Stimulated activated CD8-positive, alpha-beta memory T cell treated with anti-CD3 and anti-CD28 coated beads, Interleukin-2, amount 100 ng/mL, for 48 hours (primary cell): ENCODE data around the gene FRYL.
"Not testable (repeated sequence)": the region's sequence is repeated elsewhere in the genome, so short reads cannot be mapped to it uniquely, and the experiment has no call there.

Source experiments
- DNase-seq, 2 donors: peaks; one replicate each; pipeline ENCODE4 v3.0.0-alpha.2; 2020; ENCODE audit warnings: low read depth in 2 of 2

Gene FRYL

GRCh38 chr4:48664938-48665337, 115.1 kb downstream of the FRYL start:
- no peak for DNase-seq

DNA sequence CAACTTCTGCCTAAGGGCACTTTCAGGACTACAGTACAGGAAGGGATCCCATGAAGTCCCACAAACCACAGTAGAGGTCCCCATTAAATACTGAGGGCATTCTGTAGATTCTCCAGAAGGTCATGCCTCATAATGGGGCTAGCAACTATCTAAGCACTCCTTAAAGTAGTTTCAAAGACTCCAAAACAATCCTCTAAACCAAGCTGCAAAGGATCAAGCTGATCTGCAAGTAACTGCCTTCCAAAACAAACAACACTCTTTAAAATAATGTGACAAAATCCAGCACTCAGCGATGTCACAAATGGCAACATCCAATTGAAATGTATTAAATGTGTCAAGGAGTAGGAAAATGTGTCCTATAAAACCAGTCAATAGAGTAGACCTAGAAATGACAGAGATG, 118.7 kb downstream of the FRYL start:
- no peak for DNase-seq

DNA sequence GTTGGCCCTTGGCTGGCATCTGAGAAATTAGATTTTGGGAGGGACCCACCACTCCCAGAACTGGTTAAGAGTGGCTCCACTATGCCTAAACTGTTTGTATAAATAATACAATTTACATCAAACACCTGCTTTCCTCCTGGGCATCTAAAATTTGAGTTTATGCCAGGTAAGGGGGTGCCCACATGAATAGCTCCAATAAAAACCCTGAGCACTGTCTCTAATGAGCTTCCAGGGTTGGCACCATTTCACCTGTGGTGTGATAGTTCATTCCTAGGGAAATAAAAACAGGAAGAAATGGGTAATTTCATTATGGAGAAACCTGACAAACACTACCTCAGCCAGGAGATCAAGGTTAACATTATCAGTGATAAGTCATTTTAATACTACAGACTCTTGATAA, 119.7 kb downstream of the FRYL start:
- DNase-seq = no peak

DNA sequence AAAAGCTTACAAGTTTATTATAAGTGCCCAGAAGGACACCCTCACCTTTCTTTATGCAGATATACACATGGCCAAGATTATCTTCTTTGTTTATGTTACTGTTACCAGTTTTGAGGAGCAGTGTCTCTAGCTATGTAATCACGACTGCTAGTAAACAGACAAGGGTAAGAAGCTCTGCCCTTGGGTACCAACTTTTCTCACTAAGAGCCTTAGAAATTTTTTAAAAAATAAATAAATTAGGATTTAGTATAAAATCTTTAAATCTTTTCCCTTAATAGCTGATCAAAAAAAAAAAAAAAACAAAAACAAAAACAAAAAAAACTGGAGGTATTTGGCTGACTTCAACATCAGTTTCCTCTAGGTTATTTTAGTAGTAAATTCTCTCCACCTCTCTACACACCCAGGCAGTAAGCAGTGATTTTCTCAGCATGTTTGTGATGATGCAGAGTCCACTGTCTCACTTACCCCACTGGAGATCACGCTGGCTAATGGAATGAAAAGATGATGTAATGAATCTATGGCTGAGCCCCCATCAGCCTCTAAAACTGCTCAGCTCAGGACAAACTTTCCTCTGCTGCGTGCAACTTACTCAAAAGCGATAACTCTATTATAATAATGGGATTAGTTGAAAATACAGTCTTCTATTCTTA, 125.9 kb downstream of the FRYL start:
- DNase-seq = no peak

- peak; percentile 23 to 28 for DNase-seq
Measured at GRCh38 chr4:48653217-48654014, 126.7 kb downstream of the FRYL start.

GRCh38 chr4:48651914-48652313, 128.2 kb downstream of the FRYL start:
- DNase-seq = no peak

- no peak for DNase-seq
Measured at GRCh38 chr4:48649505-48649904, 130.6 kb downstream of the FRYL start.

- DNase-seq = no peak
Measured at GRCh38 chr4:48645225-48645794, 134.8 kb downstream of the FRYL start.

DNA sequence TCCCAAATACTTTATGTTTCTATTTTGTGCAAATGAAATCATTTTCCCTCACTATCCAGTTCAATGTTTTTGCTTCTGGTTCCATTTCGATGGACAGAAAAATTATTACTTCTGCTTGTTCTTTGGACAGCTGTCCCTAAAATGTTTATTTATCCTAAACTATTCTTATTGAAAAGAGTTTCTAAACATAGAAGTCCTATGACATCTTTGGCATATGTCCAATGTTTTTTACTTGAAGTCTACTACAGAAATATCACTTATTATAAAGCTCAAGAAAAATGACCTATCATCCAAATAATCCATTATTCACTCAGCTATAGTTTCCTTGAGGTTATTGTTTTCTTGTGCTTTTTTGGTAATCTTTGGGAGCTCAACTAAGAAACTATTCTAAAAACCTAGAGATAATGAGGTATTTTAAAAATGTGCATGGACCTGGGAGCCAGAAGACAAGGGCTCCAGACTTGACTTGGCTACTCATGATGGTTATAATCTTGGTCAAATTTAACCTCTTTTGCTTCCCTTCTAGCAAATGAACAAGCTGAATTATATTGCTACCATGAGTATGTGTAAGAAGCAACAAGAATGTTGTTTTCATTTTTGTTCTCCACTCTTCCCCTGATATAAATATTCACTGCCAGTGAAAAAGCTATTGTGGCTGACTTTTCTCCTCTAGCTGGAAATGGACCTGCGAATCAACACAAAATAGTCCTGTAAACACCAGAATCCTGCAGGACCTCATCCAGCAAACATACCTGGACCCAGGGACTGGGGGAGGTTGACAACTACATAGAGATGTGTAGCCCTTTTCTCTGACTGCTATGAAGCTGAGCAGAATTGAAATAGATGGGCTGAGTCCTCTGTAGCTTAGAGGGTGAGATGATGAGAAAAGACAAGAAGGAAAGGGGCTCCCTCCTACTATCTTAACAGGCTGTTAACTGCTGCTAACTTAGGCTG, 137.4 kb downstream of the FRYL start:
- DNase-seq = no peak

GRCh38 chr4:48641401-48641800, 138.7 kb downstream of the FRYL start:
- DNase-seq = no peak

- DNase-seq = no peak
Measured at GRCh38 chr4:48640699-48641098, 139.4 kb downstream of the FRYL start.

DNA sequence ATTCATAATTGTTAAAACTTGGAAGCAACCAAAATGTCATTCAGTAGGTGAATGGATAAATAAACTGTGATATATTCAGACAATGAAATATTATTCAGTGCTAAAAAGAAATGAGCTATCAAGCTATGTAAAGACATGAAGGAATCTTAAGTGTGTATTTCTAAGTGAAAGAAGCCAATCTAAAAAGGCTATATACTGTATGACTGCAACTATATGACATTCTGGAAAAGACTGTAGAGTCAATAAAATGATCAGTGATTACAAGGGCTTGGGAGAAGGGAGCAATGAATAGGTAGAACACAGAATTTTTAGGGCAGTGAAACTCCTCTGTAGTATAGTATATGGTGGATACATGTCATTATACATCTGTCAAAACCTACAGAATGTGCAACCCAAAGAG, 139.9 kb downstream of the FRYL start:
- no peak for DNase-seq

DNA sequence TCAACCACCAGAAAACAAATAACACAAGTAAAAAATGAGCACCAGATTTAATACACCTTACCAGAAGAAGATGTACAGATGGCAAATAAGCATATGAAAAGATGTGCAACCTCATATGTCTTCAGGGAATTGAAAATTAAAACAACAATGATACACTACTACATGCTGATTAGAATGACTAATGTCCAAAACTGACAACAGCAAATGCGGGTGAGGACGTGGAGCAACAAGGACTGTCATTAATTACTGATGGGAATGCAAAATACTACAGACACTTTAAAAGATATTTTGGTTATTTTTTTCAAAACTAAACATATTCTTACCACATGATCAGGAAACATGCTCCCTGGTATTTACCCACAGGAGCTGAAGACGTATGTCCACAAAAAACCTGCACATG, 140.3 kb downstream of the FRYL start:
- DNase-seq = no peak

DNA sequence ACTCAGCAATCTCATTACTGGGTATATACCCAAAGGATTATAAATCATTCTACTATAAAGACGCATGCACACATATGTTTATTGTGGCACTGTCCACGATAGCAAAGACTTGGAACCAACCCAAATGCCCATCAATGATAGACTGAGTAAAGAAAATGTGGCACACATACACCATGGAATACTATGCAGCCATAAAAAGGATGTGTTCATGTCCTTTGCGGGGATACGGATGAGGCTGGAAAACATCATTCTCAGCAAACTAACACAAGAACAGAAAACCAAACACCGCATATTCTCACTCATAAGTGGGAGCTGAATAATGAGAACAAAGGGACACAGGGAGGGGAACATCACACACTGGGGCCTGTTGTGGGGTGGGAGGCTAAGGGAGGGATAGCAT, 141.5 kb downstream of the FRYL start:
- DNase-seq = not testable (repeated sequence)

DNA sequence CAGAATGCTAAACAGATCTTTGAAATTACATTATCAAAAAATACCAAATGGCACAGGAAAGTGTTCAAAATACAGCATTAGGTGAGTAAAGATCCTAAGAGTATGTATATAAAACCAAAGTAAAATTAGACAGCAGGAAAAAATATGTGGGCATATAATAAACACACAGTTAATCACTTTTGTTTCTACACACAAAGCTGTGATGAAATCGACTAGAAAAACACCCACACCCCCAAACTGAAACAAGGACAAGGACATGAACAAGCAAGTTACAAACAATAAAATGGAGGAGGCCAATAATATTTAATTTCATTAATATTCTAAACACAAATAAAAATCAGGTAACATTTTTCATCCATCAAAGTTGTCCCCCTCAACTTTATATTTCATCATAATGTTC, 143.2 kb downstream of the FRYL start:
- no peak for DNase-seq

DNA sequence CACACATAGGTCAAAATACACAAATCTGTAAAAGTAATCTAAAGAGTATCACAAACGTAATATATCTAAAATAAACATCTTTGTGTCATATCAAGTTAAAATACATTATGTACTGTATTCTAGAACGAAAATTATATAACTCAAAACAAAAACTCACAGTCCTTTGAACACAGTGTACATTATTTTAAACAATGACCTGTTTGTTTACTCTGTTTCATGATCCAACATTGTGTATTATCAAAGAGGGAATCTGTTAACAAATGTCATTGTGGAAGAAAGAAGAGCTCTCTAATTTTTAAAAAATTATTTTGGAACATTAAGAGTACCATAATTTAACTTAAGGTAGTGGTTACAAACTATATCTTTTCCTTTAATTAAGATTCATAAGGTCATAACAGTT, 144.1 kb downstream of the FRYL start:
- DNase-seq = no peak

DNA sequence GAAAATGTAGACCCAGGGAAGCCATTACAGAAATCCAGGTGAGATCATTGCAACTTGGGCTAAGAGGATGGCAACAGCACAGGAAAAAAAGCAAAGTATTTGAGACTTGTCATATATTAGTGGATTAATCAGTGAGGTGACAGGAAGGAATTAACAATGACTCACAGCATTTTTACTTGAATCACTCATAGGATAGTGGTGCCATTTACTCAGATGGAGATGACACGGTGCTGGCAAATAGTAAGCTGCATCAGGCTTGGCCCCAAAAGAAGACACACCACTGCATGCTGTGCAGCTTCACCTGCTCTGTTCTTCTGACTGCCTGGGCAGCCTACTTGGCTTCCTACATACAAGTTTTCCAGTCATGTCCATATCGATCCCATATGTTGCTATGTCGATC, 144.8 kb downstream of the FRYL start:
- DNase-seq = no peak

- no peak for DNase-seq
Measured at GRCh38 chr4:48634688-48635308, 145.3 kb downstream of the FRYL start.

DNA sequence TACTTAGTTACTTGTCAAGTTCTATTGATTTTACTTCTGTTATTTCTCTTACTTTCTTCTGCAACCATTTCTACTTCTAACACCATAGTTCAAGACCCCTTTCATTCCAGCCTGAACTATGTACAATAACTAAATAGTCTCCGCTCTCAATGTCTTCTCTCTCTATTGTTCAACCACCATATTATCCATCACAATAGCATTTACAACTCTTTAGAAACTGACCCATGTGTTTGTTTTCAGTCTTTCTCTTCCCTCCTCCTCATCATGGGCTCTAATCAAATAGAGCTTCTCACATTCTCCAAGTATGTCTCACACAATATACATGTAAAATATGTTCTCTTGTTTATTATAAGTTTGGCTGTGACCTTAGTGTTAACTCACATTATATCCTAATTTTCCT, 146.4 kb downstream of the FRYL start:
- DNase-seq = no peak

- DNase-seq = no peak
Measured at GRCh38 chr4:48629458-48629857, 150.6 kb downstream of the FRYL start.

GRCh38 chr4:48623182-48623780, 156.8 kb downstream of the FRYL start:
- DNase-seq = no peak
